HepG2 (cell line): ENCODE results near the gene VAMP2. TPM values are rescaled to one million over a fixed set of nuclear protein-coding genes. Genes with fewer than 3 reads are reported as not detected.

Experiments
- GLI4 ChIP-seq: sonication (generic); formaldehyde crosslinking; IDR thresholded peaks from 2 replicates; pipeline ENCODE4 v1.5.1; 2020; ENCODE audit warnings: missing genetic modification reagents, mild to moderate bottlenecking, moderate library complexity, borderline replicate concordance
- HMG20A ChIP-seq: IDR thresholded peaks from 2 replicates; pipeline ENCODE4 v1.6.1; 2016; ENCODE audit warnings: borderline replicate concordance
- JUNB ChIP-seq: sonication (generic); formaldehyde crosslinking; IDR thresholded peaks from 2 replicates; pipeline ENCODE4 v1.8.0; 2022; ENCODE audit warnings: missing genetic modification reagents, mild to moderate bottlenecking, borderline replicate concordance
- KMT2A ChIP-seq: sonication (generic); formaldehyde crosslinking; IDR thresholded peaks from 2 replicates; pipeline ENCODE4 v1.4.0; 2020; ENCODE audit warnings: missing genetic modification reagents
- MIER2 ChIP-seq: IDR thresholded peaks from 2 replicates; pipeline ENCODE4 v1.6.1; 2016; ENCODE audit warnings: missing biosample characterization, missing genetic modification reagents
- SNAI1 ChIP-seq: sonication (generic); formaldehyde crosslinking; IDR thresholded peaks from 2 replicates; pipeline ENCODE4 v1.5.0; 2020; ENCODE audit warnings: mild to moderate bottlenecking, missing genetic modification reagents, borderline replicate concordance
- USF2 ChIP-seq, 2 experiments: sonication (generic) in 1 of 2; formaldehyde crosslinking in 1 of 2; IDR thresholded peaks; 2 replicates each; pipeline versions ENCODE4 v1.5.1 to v1.6.1; 2011 to 2020; ENCODE audit warnings: borderline replicate concordance in 1 of 2, low read depth in 1 of 2, low read length in 1 of 2, mild to moderate bottlenecking in 1 of 2, missing genetic modification reagents in 1 of 2, moderate library complexity in 1 of 2
- ZFP37 ChIP-seq: sonication (generic); formaldehyde crosslinking; IDR thresholded peaks from 2 replicates; pipeline ENCODE4 v1.4.0; 2020; ENCODE audit warnings: missing genetic modification reagents, borderline replicate concordance
- ZHX1 ChIP-seq: sonication (generic); formaldehyde crosslinking; IDR thresholded peaks from 2 replicates; pipeline ENCODE4 v1.8.1; 2022; ENCODE audit warnings: low read depth, mild to moderate bottlenecking, missing genetic modification reagents
- ZMYM2 ChIP-seq: sonication (generic); formaldehyde crosslinking; IDR thresholded peaks from 2 replicates; pipeline ENCODE4 v1.8.0; 2022; ENCODE audit warnings: mild to moderate bottlenecking, missing genetic modification reagents
- ZNF232 ChIP-seq: sonication (generic); formaldehyde crosslinking; IDR thresholded peaks from 2 replicates; pipeline ENCODE4 v1.4.0; 2020; ENCODE audit warnings: missing genetic modification reagents, borderline replicate concordance
- ZNF431 ChIP-seq: sonication (generic); formaldehyde crosslinking; IDR thresholded peaks from 2 replicates; pipeline ENCODE4 v1.9.0; 2022; ENCODE audit warnings: missing genetic modification reagents, low read depth, mild to moderate bottlenecking, borderline replicate concordance
- ZNF441 ChIP-seq: sonication (generic); formaldehyde crosslinking; IDR thresholded peaks from 2 replicates; pipeline ENCODE4 v1.7.0; 2021; ENCODE audit warnings: missing genetic modification reagents, borderline replicate concordance
- polyA plus RNA-seq, 8 experiments: library from polyadenylated mRNA; depleted of rRNA in 3 of 8; stranded (reverse) in 7 of 8; unstranded in 1 of 8; fragments of >200 nt; fragmentation: Illumina TruSeq in 4 of 8; extraction: Trizol in 4 of 8; gene quantifications; 2 replicates each; pipeline versions ENCODE4 v1.2.1 to v1.2.3, GENCODE V29; 2011 to 2016; ENCODE audit warnings: low read depth in 4 of 8, missing spikeins in 1 of 8, mixed read lengths in 1 of 8; ENCODE audit not compliant: insufficient read depth in 1 of 8
- total RNA-seq, 5 experiments: library from RNA; depleted of rRNA; stranded (reverse); fragments of >200 nt; fragmentation: Illumina TruSeq; extraction: Trizol; gene quantifications; 2 replicates each; pipeline ENCODE4 v1.2.3, GENCODE V29; 2016; ENCODE audit warnings: low read depth in 1 of 5
- TF ChIP-seq, protein P1 (sequence below): sonication (generic); formaldehyde crosslinking; IDR thresholded peaks from 2 replicates; pipeline ENCODE4 v1.4.0; 2020; ENCODE audit warnings: missing genetic modification reagents

VAMP2 gene
- total and polyA plus RNA-seq, 2 of the 13 experiments (the other 11 are each of a cell fraction or from before 2014, with no cell fraction given) = 3.9 to 17.2 TPM

DNA sequence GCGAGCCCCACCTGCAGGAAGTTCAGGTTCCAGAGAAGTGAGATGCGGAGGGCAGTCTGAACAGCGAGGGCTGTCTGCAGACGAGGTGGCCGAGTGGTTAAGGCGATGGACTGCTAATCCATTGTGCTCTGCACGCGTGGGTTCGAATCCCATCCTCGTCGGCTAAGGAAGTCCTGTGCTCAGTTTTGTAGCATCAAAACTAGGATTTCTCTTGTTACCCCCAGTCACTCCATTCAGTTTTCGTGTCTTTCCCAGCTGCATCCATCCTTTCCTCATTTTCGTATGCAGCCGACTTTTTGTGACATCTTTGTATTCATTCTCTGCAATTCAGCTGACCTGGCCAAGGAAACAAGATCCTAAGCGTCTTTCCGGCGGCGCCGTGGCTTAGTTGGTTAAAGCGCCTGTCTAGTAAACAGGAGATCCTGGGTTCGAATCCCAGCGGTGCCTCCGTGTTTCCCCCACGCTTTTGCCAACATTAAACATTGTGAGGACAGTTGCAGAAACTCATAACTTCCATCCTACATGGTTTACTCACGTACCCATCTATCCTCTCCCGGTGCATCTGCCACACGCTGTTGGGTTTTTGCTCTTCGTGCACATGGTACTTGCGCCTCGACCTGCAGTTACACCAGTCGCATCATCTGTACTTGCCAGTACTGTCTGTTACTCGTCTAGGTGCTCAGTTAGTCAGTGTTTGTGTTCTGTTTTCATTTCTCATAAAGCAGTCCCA lies 24.2 kb upstream of the VAMP2 start (continued):
- no peak; the same call in 1 of the 2 replicates for TF ChIP-seq HMG20A (CRISPR knock-in tag)
- no peak; the same call in 1 of the 2 replicates for TF ChIP-seq MIER2 (CRISPR knock-in tag)
- TF ChIP-seq SNAI1 (CRISPR knock-in tag) = peak; percentile 83; the same call in 1 of the 2 replicates
- TF ChIP-seq ZFP37 (CRISPR knock-in tag) = no peak; the same call in 1 of the 2 replicates
- peak; percentile 74; the same call in 1 of the 2 replicates for TF ChIP-seq ZHX1 (CRISPR knock-in tag)
- TF ChIP-seq ZNF441 (CRISPR knock-in tag) = 0 out of 2 replicates have a peak, but pooled peaks have one; percentile 17
- no peak for TF ChIP-seq JUNB (CRISPR knock-in tag)
- no peak; the same call in none of the 2 replicates for TF ChIP-seq KMT2A
- no peak for TF ChIP-seq USF2 (IDR thresholded peaks at IDR 0.05; ENCODE audit: low read depth, low read length)
- no peak for TF ChIP-seq USF2 (CRISPR knock-in tag; IDR thresholded peaks at IDR 0.05; ENCODE audit: borderline replicate concordance)
- TF ChIP-seq ZMYM2 (CRISPR knock-in tag) = 0 out of 2 replicates have a peak, but pooled peaks have one; percentile 35
- TF ChIP-seq, protein P1, sequence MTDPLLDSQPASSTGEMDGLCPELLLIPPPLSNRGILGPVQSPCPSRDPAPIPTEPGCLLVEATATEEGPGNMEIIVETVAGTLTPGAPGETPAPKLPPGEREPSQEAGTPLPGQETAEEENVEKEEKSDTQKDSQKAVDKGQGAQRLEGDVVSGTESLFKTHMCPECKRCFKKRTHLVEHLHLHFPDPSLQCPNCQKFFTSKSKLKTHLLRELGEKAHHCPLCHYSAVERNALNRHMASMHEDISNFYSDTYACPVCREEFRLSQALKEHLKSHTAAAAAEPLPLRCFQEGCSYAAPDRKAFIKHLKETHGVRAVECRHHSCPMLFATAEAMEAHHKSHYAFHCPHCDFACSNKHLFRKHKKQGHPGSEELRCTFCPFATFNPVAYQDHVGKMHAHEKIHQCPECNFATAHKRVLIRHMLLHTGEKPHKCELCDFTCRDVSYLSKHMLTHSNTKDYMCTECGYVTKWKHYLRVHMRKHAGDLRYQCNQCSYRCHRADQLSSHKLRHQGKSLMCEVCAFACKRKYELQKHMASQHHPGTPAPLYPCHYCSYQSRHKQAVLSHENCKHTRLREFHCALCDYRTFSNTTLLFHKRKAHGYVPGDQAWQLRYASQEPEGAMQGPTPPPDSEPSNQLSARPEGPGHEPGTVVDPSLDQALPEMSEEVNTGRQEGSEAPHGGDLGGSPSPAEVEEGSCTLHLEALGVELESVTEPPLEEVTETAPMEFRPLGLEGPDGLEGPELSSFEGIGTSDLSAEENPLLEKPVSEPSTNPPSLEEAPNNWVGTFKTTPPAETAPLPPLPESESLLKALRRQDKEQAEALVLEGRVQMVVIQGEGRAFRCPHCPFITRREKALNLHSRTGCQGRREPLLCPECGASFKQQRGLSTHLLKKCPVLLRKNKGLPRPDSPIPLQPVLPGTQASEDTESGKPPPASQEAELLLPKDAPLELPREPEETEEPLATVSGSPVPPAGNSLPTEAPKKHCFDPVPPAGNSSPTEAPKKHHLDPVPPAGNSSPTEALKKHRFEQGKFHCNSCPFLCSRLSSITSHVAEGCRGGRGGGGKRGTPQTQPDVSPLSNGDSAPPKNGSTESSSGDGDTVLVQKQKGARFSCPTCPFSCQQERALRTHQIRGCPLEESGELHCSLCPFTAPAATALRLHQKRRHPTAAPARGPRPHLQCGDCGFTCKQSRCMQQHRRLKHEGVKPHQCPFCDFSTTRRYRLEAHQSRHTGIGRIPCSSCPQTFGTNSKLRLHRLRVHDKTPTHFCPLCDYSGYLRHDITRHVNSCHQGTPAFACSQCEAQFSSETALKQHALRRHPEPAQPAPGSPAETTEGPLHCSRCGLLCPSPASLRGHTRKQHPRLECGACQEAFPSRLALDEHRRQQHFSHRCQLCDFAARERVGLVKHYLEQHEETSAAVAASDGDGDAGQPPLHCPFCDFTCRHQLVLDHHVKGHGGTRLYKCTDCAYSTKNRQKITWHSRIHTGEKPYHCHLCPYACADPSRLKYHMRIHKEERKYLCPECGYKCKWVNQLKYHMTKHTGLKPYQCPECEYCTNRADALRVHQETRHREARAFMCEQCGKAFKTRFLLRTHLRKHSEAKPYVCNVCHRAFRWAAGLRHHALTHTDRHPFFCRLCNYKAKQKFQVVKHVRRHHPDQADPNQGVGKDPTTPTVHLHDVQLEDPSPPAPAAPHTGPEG (CRISPR knock-in tag) = no peak
- no peak for TF ChIP-seq GLI4 (CRISPR knock-in tag)
- TF ChIP-seq ZNF431 (CRISPR knock-in tag) = no peak
- TF ChIP-seq ZNF232 = 0 out of 2 replicates have a peak, but pooled peaks have one; percentile 71
